ENCODE measurements around the gene SULT1C3.

Gene SULT1C3

GRCh38 chr2:108200569-108200968 lies 39.2 kb upstream of the SULT1C3 start:
- H3K36me3 ChIP-seq (ENCODE audit: low read depth): no peaks in the 10 kb centered on the region
- H3K27me3 ChIP-seq (ENCODE audit: insufficient read depth, poor library complexity, severe bottlenecking): no peaks in the 10 kb centered on the region
- H3K27ac ChIP-seq (ENCODE audit: poor library complexity, severe bottlenecking): peak overlapping the region; percentile 52
- DNase-seq (ENCODE audit: low spot score) (no peak), ATAC-seq (ENCODE audit: low read depth) (no peak)
- H3K4me1 ChIP-seq (ENCODE audit: insufficient read depth, poor library complexity, severe bottlenecking): no peaks in the 10 kb centered on the region
- H3K9me3 ChIP-seq (ENCODE audit: severe bottlenecking): no peaks in the 10 kb centered on the region
- no peak for TF ChIP-seq CTCF (IDR thresholded peaks at IDR 0.05; ENCODE audit: poor library complexity, severe bottlenecking)
- no peak overlapping the region for H3K4me3 ChIP-seq (ENCODE audit: severe bottlenecking)

GRCh38 chr2:108212671-108213070 lies 27.1 kb upstream of the SULT1C3 start:
- peaks cover 16% of the 10 kb centered on the region for H3K4me1 ChIP-seq (ENCODE audit: insufficient read depth, poor library complexity, severe bottlenecking)
- H3K4me3 ChIP-seq (ENCODE audit: severe bottlenecking): no peak overlapping the region
- no peak overlapping the region for H3K27ac ChIP-seq (ENCODE audit: poor library complexity, severe bottlenecking)
- H3K36me3 ChIP-seq (ENCODE audit: low read depth): no peaks in the 10 kb centered on the region; the same call in 1 of the 2 replicates
- no peak for TF ChIP-seq CTCF (IDR thresholded peaks at IDR 0.05; ENCODE audit: poor library complexity, severe bottlenecking)
- no peak for DNase-seq (ENCODE audit: low spot score)
- H3K27me3 ChIP-seq (ENCODE audit: insufficient read depth, poor library complexity, severe bottlenecking): no peaks in the 10 kb centered on the region
- H3K9me3 ChIP-seq (ENCODE audit: severe bottlenecking): peaks cover 3% of the 10 kb centered on the region
- ATAC-seq (ENCODE audit: low read depth): no peak

- H3K4me3 ChIP-seq (ENCODE audit: severe bottlenecking): no peak overlapping the region
- peaks cover 16% of the 10 kb centered on the region for H3K4me1 ChIP-seq (ENCODE audit: insufficient read depth, poor library complexity, severe bottlenecking)
- peak; percentile 58 for ATAC-seq (ENCODE audit: low read depth)
- H3K9me3 ChIP-seq (ENCODE audit: severe bottlenecking): peaks cover 3% of the 10 kb centered on the region
- DNase-seq (ENCODE audit: low spot score): no peak
- H3K27me3 ChIP-seq (ENCODE audit: insufficient read depth, poor library complexity, severe bottlenecking): no peaks in the 10 kb centered on the region
- H3K36me3 ChIP-seq (ENCODE audit: low read depth): no peaks in the 10 kb centered on the region; the same call in 1 of the 2 replicates
- H3K27ac ChIP-seq (ENCODE audit: poor library complexity, severe bottlenecking): no peak overlapping the region
- TF ChIP-seq CTCF (IDR thresholded peaks at IDR 0.05; ENCODE audit: poor library complexity, severe bottlenecking): peak; percentile 50
Observed at GRCh38 chr2:108215794-108216211, 24.0 kb upstream of the SULT1C3 start.

GRCh38 chr2:108217211-108217610 lies 22.6 kb upstream of the SULT1C3 start:
- TF ChIP-seq CTCF (IDR thresholded peaks at IDR 0.05; ENCODE audit: poor library complexity, severe bottlenecking): no peak
- Histone ChIP-seq H3K27ac (ENCODE audit: poor library complexity, severe bottlenecking) (no peak overlapping the region), H3K27me3 (ENCODE audit: insufficient read depth, poor library complexity, severe bottlenecking) (no peaks in the 10 kb centered on the region), H3K9me3 (ENCODE audit: severe bottlenecking) (no peaks in the 10 kb centered on the region), H3K36me3 (ENCODE audit: low read depth) (no peaks in the 10 kb centered on the region), H3K4me1 (ENCODE audit: insufficient read depth, poor library complexity, severe bottlenecking) (peaks cover 9% of the 10 kb centered on the region), H3K4me3 (ENCODE audit: severe bottlenecking) (no peak overlapping the region)
- DNase-seq (ENCODE audit: low spot score) (no peak), ATAC-seq (ENCODE audit: low read depth) (no peak; the same call in 2 of the 3 replicates)

- DNase-seq (ENCODE audit: low spot score) (no peak), ATAC-seq (ENCODE audit: low read depth) (no peak)
- Histone ChIP-seq H3K27ac (ENCODE audit: poor library complexity, severe bottlenecking) (no peak overlapping the region), H3K4me3 (ENCODE audit: severe bottlenecking) (no peak overlapping the region), H3K9me3 (ENCODE audit: severe bottlenecking) (no peaks in the 10 kb centered on the region), H3K27me3 (ENCODE audit: insufficient read depth, poor library complexity, severe bottlenecking) (no peaks in the 10 kb centered on the region), H3K36me3 (ENCODE audit: low read depth) (no peaks in the 10 kb centered on the region), H3K4me1 (ENCODE audit: insufficient read depth, poor library complexity, severe bottlenecking) (no peaks in the 10 kb centered on the region)
- no peak for TF ChIP-seq CTCF (IDR thresholded peaks at IDR 0.05; ENCODE audit: poor library complexity, severe bottlenecking)
Observed at GRCh38 chr2:108219688-108220087, 20.1 kb upstream of the SULT1C3 start.
